SK-N-SH (cell line): ENCODE data around the gene PELI2. TPM values are rescaled to one million over a fixed set of nuclear protein-coding genes. Genes with fewer than 3 reads are reported as not detected.

Source experiments
- CTCF ChIA-PET: fragments of 300-600, 350-600 bp; formaldehyde crosslinking; extraction: SDS; loops from one replicate; lab custom pipeline; 2021; lab: Yijun Ruan, JAX
- POLR2A ChIA-PET: fragments of 350-600 bp; sonication (Branson Sonifier 250); formaldehyde crosslinking; extraction: SDS; loops from one replicate; lab custom pipeline; 2020; ENCODE audit warnings: antibody characterized with exemption, inconsistent platforms; lab: Yijun Ruan, JAX
- DNase-seq: peaks from one replicate; pipeline ENCODE4 v3.0.0; 2012
- H2AFZ ChIP-seq: fragments of 200-600 bp; sonication (generic); 2 replicates; pipeline ENCODE4 v1.8.1; 2016; ENCODE audit warnings: antibody characterized with exemption, mild to moderate bottlenecking, low read depth
- H3F3A ChIP-seq: fragments of 200-600 bp; sonication (generic); replicated peaks from 2 replicates; pipeline ENCODE3; 2016; ENCODE audit warnings: antibody characterized with exemption, mild to moderate bottlenecking; ENCODE audit not compliant: insufficient read depth
- H3K27ac ChIP-seq, 2 experiments: fragments of 200-500 bp in 1 of 2; fragments of 200-600 bp in 1 of 2; sonication (Bioruptor generic) in 1 of 2; sonication (generic), shearing (Covaris generic) in 1 of 2; 2 replicates each; pipeline versions ENCODE4 v1.5.1 to v1.6.1; 2014 to 2016; ENCODE audit warnings: low read depth in 2 of 2, inconsistent platforms in 1 of 2, low read length in 1 of 2, mild to moderate bottlenecking in 1 of 2, mixed read lengths in 1 of 2
- H3K27me3 ChIP-seq: fragments of 200-600 bp; sonication (generic), shearing (Covaris generic); 2 replicates; pipeline ENCODE4 v1.6.1; 2016; ENCODE audit warnings: mixed run types; ENCODE audit not compliant: insufficient read depth
- H3K36me3 ChIP-seq, 2 experiments: fragments of 200-500 bp in 1 of 2; fragments of 200-600 bp in 1 of 2; sonication (Bioruptor generic) in 1 of 2; sonication (generic) in 1 of 2; replicated peaks in 1 of 2; 2 replicates each; pipeline versions ENCODE3 to v1.5.1; 2014 to 2016; ENCODE audit warnings: low read length in 1 of 2, mild to moderate bottlenecking in 1 of 2; ENCODE audit not compliant: insufficient read depth in 2 of 2, control insufficient read depth in 1 of 2
- H3K4me1 ChIP-seq, 2 experiments: fragments of 200-500 bp in 1 of 2; fragments of 200-600 bp in 1 of 2; sonication (Bioruptor generic) in 1 of 2; sonication (generic), shearing (Covaris generic) in 1 of 2; 2 replicates each; pipeline versions ENCODE4 v1.5.1 to v1.6.1; 2014 to 2016; ENCODE audit warnings: low read depth in 1 of 2, low read length in 1 of 2, mixed run types in 1 of 2; ENCODE audit not compliant: insufficient read depth in 2 of 2, control insufficient read depth in 1 of 2
- H3K4me2 ChIP-seq: fragments of 200-600 bp; sonication (generic), shearing (Covaris generic); 2 replicates; pipeline ENCODE4 v1.6.1; 2017; ENCODE audit warnings: mixed run types
- H3K4me3 ChIP-seq, 2 experiments: fragments of 200-500 bp in 1 of 2; fragments of 200-600 bp in 1 of 2; sonication (Bioruptor generic) in 1 of 2; sonication (generic), shearing (Covaris generic) in 1 of 2; 2 replicates each; pipeline versions ENCODE4 v1.5.1 to v1.8.1; 2014 to 2016; ENCODE audit warnings: low read depth in 2 of 2, inconsistent platforms in 1 of 2, low read length in 1 of 2, mild to moderate bottlenecking in 1 of 2, mixed read lengths in 1 of 2, moderate library complexity in 1 of 2
- H3K79me2 ChIP-seq: fragments of 200-600 bp; sonication (generic); 2 replicates; pipeline ENCODE4 v1.8.1; 2017; ENCODE audit warnings: mild to moderate bottlenecking; ENCODE audit not compliant: insufficient read depth
- H3K9ac ChIP-seq: fragments of 200-600 bp; sonication (generic); 2 replicates; pipeline ENCODE4 v1.6.1; 2017; ENCODE audit warnings: mixed run types
- H3K9me2 ChIP-seq: fragments of 200-600 bp; sonication (generic); 2 replicates; pipeline ENCODE4 v1.6.1; 2017; ENCODE audit warnings: mixed run types
- H3K9me3 ChIP-seq: fragments of 200-600 bp; sonication (generic); 2 replicates; pipeline ENCODE4 v1.6.1; 2017; ENCODE audit warnings: mixed run types, mild to moderate bottlenecking, moderate library complexity
- H4K20me1 ChIP-seq: fragments of 200-600 bp; sonication (generic); 2 replicates; pipeline ENCODE4 v1.6.1; 2017; ENCODE audit warnings: mild to moderate bottlenecking, mixed run types; ENCODE audit not compliant: insufficient read depth
- CHD2 ChIP-seq: fragments of 150-350 bp; IDR thresholded peaks from 2 replicates; pipeline ENCODE4 v1.6.1; 2018; ENCODE audit warnings: low read length; ENCODE audit not compliant: partially characterized antibody
- EZH2phosphoT487 ChIP-seq: fragments of 200-600 bp; sonication (generic); IDR thresholded peaks from 2 replicates; pipeline ENCODE4 v1.6.1; 2017; ENCODE audit warnings: low read depth, mixed run types, mild to moderate bottlenecking, antibody characterized with exemption, moderate library complexity, borderline replicate concordance
- FOSL2 ChIP-seq: IDR thresholded peaks from 2 replicates; pipeline ENCODE4 v1.4.0; 2012; ENCODE audit warnings: low read depth, mild to moderate bottlenecking, moderate library complexity, borderline replicate concordance
- GABPA ChIP-seq: IDR thresholded peaks from 2 replicates; pipeline ENCODE4 v1.4.0; 2012; ENCODE audit warnings: low read depth, mild to moderate bottlenecking
- JUND ChIP-seq: IDR thresholded peaks from 2 replicates; pipeline ENCODE4 v1.4.0; 2012
- NRF1 ChIP-seq: IDR thresholded peaks from 2 replicates; pipeline ENCODE4 v1.6.1; 2012; ENCODE audit warnings: low read depth, mild to moderate bottlenecking, low read length
- POLR2AphosphoS5 ChIP-seq: IDR thresholded peaks from 2 replicates; pipeline ENCODE4 v1.6.1; 2012; ENCODE audit warnings: low read depth, low read length
- RFX5 ChIP-seq: IDR thresholded peaks from 2 replicates; pipeline ENCODE4 v1.6.1; 2012; ENCODE audit warnings: mild to moderate bottlenecking, improper control_type of control experiment, low read length
- SMC3 ChIP-seq: IDR thresholded peaks from 2 replicates; pipeline ENCODE4 v1.6.1; 2012; ENCODE audit warnings: low read depth, low read length, improper control_type of control experiment
- TAF1 ChIP-seq: IDR thresholded peaks from 2 replicates; pipeline ENCODE4 v1.6.1; 2012; ENCODE audit warnings: low read depth, mild to moderate bottlenecking, low read length, moderate library complexity, borderline replicate concordance
- USF2 ChIP-seq: fragments of 150-350 bp; IDR thresholded peaks from 2 replicates; pipeline ENCODE4 v1.6.1; 2017; ENCODE audit warnings: antibody characterized with exemption, low read length, low read depth, borderline replicate concordance
- YY1 ChIP-seq: IDR thresholded peaks from 2 replicates; pipeline ENCODE4 v1.4.0; 2012; ENCODE audit warnings: low read depth, mild to moderate bottlenecking
- ZBTB33 ChIP-seq: IDR thresholded peaks from 2 replicates; pipeline ENCODE4 v1.4.0; 2012; ENCODE audit warnings: low read depth, borderline replicate concordance
- WGBS: methylation state at CpG from one replicate; pipeline ENCODE4 v1.1.6; 2017; ENCODE audit warnings: low lambda C conversion rate; 5-methylcytosine and 5-hydroxymethylcytosine counted together
- polyA plus RNA-seq, 3 experiments: library from polyadenylated mRNA; depleted of rRNA; stranded (reverse); fragments of >200 nt; gene quantifications; 2 replicates each; pipeline ENCODE4 v1.2.3, GENCODE V29; 2012
- TF ChIP-seq, protein P1 (sequence below): IDR thresholded peaks from 2 replicates; pipeline ENCODE4 v1.6.1; 2012; ENCODE audit warnings: mild to moderate bottlenecking, low read depth, low read length, moderate library complexity
- TF ChIP-seq, protein P2 (sequence below): fragments of 200-600 bp; sonication (generic); IDR thresholded peaks from 2 replicates; pipeline ENCODE4 v1.6.1; 2017; ENCODE audit warnings: antibody characterized with exemption, mild to moderate bottlenecking, moderate library complexity
- TF ChIP-seq, protein P3 (sequence below): IDR thresholded peaks from 2 replicates; pipeline ENCODE4 v1.4.0; 2012; ENCODE audit warnings: low read depth
- TF ChIP-seq, protein P4 (sequence below): IDR thresholded peaks from 2 replicates; pipeline ENCODE4; 2012

PELI2 gene
- polyA plus RNA-seq, 1 of the 3 experiments (the other 2 are of a cell fraction): not detected

DNA sequence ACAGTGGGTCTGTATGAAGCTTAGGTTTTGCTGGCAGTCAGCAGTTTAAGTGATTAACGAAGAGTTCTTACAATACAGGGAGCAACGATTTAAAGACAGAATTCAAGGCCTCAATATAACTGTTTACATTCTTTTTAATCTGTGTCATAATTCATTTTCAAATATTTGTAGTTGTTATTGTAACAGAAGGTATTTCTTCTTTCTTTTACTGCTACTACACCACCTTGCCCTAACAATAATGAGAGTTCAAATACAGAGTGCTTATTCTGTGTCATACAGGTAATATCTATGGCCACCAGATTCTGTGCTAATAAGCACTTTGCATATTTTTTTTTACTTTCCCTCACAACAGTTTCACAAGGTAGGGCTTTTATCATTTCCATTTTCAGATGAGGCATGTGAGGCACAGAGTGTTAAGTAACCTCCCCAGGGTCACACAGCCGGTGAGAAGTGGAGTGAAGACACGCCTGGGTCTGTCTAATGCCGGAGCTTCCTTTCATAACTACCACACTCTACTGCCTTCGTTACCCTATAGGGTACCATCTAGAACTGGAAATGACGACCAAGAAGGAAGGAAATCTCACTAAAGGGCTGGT is 81.9 kb downstream of the PELI2 start:
- Histone ChIP-seq H3K79me2 (no peaks in the 10 kb centered on the region), H3K36me3 (no peaks in the 10 kb centered on the region), H3K27ac (no peak overlapping the region), H3K27me3 (peaks cover 15% of the 10 kb centered on the region; the same call in 1 of the 2 replicates), H2AFZ (no peak overlapping the region), H3K4me2 (no peak overlapping the region), H3K9ac (no peak overlapping the region), H3K4me3 (no peak overlapping the region), H3K9me3 (no peaks in the 10 kb centered on the region), H3K9me2 (no peaks in the 10 kb centered on the region), H4K20me1 (no peaks in the 10 kb centered on the region), H3K4me1 (no peaks in the 10 kb centered on the region), H3F3A (no peaks in the 10 kb centered on the region)
- ChIA-PET POLR2A (no interaction called here), CTCF (no interaction called here)
- whole genome bisulfite sequencing: 14% methylated on average over 7 of the region's 7 CpGs
- DNase-seq: no peak
- TF ChIP-seq, protein P1, sequence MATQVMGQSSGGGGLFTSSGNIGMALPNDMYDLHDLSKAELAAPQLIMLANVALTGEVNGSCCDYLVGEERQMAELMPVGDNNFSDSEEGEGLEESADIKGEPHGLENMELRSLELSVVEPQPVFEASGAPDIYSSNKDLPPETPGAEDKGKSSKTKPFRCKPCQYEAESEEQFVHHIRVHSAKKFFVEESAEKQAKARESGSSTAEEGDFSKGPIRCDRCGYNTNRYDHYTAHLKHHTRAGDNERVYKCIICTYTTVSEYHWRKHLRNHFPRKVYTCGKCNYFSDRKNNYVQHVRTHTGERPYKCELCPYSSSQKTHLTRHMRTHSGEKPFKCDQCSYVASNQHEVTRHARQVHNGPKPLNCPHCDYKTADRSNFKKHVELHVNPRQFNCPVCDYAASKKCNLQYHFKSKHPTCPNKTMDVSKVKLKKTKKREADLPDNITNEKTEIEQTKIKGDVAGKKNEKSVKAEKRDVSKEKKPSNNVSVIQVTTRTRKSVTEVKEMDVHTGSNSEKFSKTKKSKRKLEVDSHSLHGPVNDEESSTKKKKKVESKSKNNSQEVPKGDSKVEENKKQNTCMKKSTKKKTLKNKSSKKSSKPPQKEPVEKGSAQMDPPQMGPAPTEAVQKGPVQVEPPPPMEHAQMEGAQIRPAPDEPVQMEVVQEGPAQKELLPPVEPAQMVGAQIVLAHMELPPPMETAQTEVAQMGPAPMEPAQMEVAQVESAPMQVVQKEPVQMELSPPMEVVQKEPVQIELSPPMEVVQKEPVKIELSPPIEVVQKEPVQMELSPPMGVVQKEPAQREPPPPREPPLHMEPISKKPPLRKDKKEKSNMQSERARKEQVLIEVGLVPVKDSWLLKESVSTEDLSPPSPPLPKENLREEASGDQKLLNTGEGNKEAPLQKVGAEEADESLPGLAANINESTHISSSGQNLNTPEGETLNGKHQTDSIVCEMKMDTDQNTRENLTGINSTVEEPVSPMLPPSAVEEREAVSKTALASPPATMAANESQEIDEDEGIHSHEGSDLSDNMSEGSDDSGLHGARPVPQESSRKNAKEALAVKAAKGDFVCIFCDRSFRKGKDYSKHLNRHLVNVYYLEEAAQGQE: no peak
- TF ChIP-seq FOSL2: no peak
- TF ChIP-seq, protein P2, sequence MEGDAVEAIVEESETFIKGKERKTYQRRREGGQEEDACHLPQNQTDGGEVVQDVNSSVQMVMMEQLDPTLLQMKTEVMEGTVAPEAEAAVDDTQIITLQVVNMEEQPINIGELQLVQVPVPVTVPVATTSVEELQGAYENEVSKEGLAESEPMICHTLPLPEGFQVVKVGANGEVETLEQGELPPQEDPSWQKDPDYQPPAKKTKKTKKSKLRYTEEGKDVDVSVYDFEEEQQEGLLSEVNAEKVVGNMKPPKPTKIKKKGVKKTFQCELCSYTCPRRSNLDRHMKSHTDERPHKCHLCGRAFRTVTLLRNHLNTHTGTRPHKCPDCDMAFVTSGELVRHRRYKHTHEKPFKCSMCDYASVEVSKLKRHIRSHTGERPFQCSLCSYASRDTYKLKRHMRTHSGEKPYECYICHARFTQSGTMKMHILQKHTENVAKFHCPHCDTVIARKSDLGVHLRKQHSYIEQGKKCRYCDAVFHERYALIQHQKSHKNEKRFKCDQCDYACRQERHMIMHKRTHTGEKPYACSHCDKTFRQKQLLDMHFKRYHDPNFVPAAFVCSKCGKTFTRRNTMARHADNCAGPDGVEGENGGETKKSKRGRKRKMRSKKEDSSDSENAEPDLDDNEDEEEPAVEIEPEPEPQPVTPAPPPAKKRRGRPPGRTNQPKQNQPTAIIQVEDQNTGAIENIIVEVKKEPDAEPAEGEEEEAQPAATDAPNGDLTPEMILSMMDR: no peak
- no peak for TF ChIP-seq SMC3
- TF ChIP-seq POLR2AphosphoS5: no peak
- no peak for TF ChIP-seq CHD2
- no peak for TF ChIP-seq TAF1
- TF ChIP-seq USF2: no peak
- no peak for TF ChIP-seq RFX5
- TF ChIP-seq YY1: no peak
- no peak for TF ChIP-seq ZBTB33
- no peak for TF ChIP-seq JUND
- no peak for TF ChIP-seq NRF1
- TF ChIP-seq, protein P3, sequence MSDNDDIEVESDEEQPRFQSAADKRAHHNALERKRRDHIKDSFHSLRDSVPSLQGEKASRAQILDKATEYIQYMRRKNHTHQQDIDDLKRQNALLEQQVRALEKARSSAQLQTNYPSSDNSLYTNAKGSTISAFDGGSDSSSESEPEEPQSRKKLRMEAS: no peak
- no peak for TF ChIP-seq GABPA
- TF ChIP-seq EZH2phosphoT487: no peak
- TF ChIP-seq, protein P4, sequence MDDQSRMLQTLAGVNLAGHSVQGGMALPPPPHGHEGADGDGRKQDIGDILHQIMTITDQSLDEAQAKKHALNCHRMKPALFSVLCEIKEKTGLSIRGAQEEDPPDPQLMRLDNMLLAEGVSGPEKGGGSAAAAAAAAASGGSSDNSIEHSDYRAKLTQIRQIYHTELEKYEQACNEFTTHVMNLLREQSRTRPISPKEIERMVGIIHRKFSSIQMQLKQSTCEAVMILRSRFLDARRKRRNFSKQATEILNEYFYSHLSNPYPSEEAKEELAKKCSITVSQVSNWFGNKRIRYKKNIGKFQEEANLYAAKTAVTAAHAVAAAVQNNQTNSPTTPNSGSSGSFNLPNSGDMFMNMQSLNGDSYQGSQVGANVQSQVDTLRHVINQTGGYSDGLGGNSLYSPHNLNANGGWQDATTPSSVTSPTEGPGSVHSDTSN: no peak
